B cell (primary cell): ENCODE data around the gene PANK4. TPM values are rescaled to one million over a fixed set of nuclear protein-coding genes. Genes with fewer than 3 reads are reported as not detected.

Experiments
- ATAC-seq: fragments of 200-7000 bp; cut with Tn5 transposase; one replicate; pipeline ENCODE4 v1.10.0; 2021; ENCODE audit warnings: low read depth, mild to moderate bottlenecking, moderate number of reproducible peaks, moderate library complexity
- CTCF ChIA-PET: fragments of 350-600 bp; sonication (Branson Sonifier 250); formaldehyde crosslinking; loops from one replicate; lab custom pipeline; 2021; ENCODE audit warnings: antibody characterized with exemption, inconsistent platforms; lab: Charles Lee
- POLR2A ChIA-PET: fragments of 350-600 bp; sonication (Branson Sonifier 250); formaldehyde crosslinking; loops from one replicate; lab custom pipeline; 2021; ENCODE audit warnings: antibody characterized with exemption; lab: Charles Lee
- DNase-seq: peaks from one replicate; pipeline ENCODE4 v3.0.0; 2013
- H2AFZ ChIP-seq: 2 replicates; pipeline ENCODE4 v1.6.1; 2012; ENCODE audit warnings: mild to moderate bottlenecking, low read depth, low read length; ENCODE audit not compliant: insufficient read depth, poor library complexity, severe bottlenecking
- H3K27ac ChIP-seq, 2 donors: 1 replicate in 1 of 2; 2 replicates in 1 of 2; pipeline ENCODE4 v1.5.1; 2012 to 2013; ENCODE audit warnings: low read length in 2 of 2, mild to moderate bottlenecking in 2 of 2, moderate library complexity in 1 of 2
- H3K27me3 ChIP-seq, 4 experiments: fragments of 200-600 bp in 1 of 4; sonication (generic) in 1 of 4; replicated peaks in 1 of 4; 1 replicate in 2 of 4; 2 replicates in 2 of 4; pipeline versions ENCODE4 v1.6.1 to v1.7.0; 2013 to 2016; ENCODE audit warnings: low read length in 3 of 4, mild to moderate bottlenecking in 2 of 4, mixed read lengths in 1 of 4, moderate library complexity in 1 of 4; ENCODE audit not compliant: insufficient read depth in 4 of 4, control insufficient read depth in 3 of 4; ENCODE audit errors: control extremely low read depth in 1 of 4
- H3K36me3 ChIP-seq, 2 experiments: replicated peaks in 1 of 2; 1 replicate in 1 of 2; 2 replicates in 1 of 2; pipeline versions ENCODE4 v1.6.1 to v1.7.1; 2013; ENCODE audit warnings: low read length in 1 of 2; ENCODE audit not compliant: insufficient read depth in 2 of 2, control insufficient read depth in 1 of 2; ENCODE audit errors: control extremely low read depth in 1 of 2, extremely low read depth in 1 of 2
- H3K4me1 ChIP-seq, 2 donors: fragments of 200-600 bp in 1 of 2; sonication (generic) in 1 of 2; 1 replicate in 1 of 2; 2 replicates in 1 of 2; pipeline versions ENCODE4 v1.5.1 to v1.6.1; 2013 to 2017; ENCODE audit warnings: low read length in 2 of 2; ENCODE audit not compliant: control insufficient read depth in 2 of 2, insufficient read depth in 2 of 2
- H3K4me2 ChIP-seq: replicated peaks from 2 replicates; pipeline ENCODE3; 2012; ENCODE audit warnings: mild to moderate bottlenecking, low read depth, low read length; ENCODE audit not compliant: poor library complexity, severe bottlenecking
- H3K4me3 ChIP-seq, 5 experiments: fragments of 200-600 bp in 1 of 5; sonication (generic) in 1 of 5; 1 replicate in 3 of 5; 2 replicates in 2 of 5; pipeline versions ENCODE4 v1.5.1 to v1.7.0; 2011 to 2016; ENCODE audit warnings: low read length in 4 of 5, mild to moderate bottlenecking in 4 of 5, low read depth in 2 of 5, control low read depth in 1 of 5, moderate library complexity in 1 of 5; ENCODE audit not compliant: insufficient read depth in 1 of 5; ENCODE audit errors: control extremely low read depth in 1 of 5, extremely low read depth in 1 of 5
- H3K79me2 ChIP-seq: fragments of 200-600 bp; sonication (generic); one replicate; pipeline ENCODE4 v1.6.0; 2016; ENCODE audit warnings: low read length; ENCODE audit not compliant: control insufficient read depth, insufficient read depth
- H3K9ac ChIP-seq: fragments of 200-600 bp; sonication (generic); 2 replicates; pipeline ENCODE4 v1.6.1; 2017; ENCODE audit warnings: mild to moderate bottlenecking, low read length, moderate library complexity
- H3K9me3 ChIP-seq, 3 donors: one replicate each; pipeline versions ENCODE4 v1.6.1 to v1.7.1; 2013; ENCODE audit warnings: low read length in 2 of 3; ENCODE audit not compliant: control insufficient read depth in 2 of 3, insufficient read depth in 1 of 3; ENCODE audit errors: control extremely low read depth in 1 of 3
- H4K20me1 ChIP-seq: 2 replicates; pipeline ENCODE4 v1.6.0; 2012; ENCODE audit warnings: mild to moderate bottlenecking, low read length; ENCODE audit not compliant: insufficient read depth, control insufficient read depth, poor library complexity, severe bottlenecking
- H3K27ac Mint-ChIP-seq: one replicate; pipeline ENCODE4 v1.8.0; 2021; ENCODE audit warnings: mixed read lengths
- H3K27me3 Mint-ChIP-seq: one replicate; pipeline ENCODE4 v1.8.0; 2021; ENCODE audit warnings: mixed read lengths
- H3K4me1 Mint-ChIP-seq: one replicate; pipeline ENCODE4 v1.8.0; 2021; ENCODE audit warnings: mixed read lengths
- H3K4me3 Mint-ChIP-seq: one replicate; pipeline ENCODE4 v1.8.0; 2021; ENCODE audit warnings: mixed read lengths
- H3K9me3 Mint-ChIP-seq: one replicate; pipeline ENCODE4 v1.8.0; 2022; ENCODE audit warnings: mixed read lengths; ENCODE audit not compliant: insufficient read depth
- EZH2 ChIP-seq: IDR thresholded peaks from 2 replicates; pipeline ENCODE4 v1.6.1; 2012; ENCODE audit warnings: borderline replicate concordance, low read depth, mild to moderate bottlenecking, moderate library complexity, low read length; ENCODE audit not compliant: insufficient read depth, poor library complexity, severe bottlenecking
- WGBS: methylation state at CpG from one replicate; pipeline ENCODE4 v1.1.5; 2013; ENCODE audit warnings: missing lambda C conversion rate; ENCODE audit not compliant: insufficient coverage; 5-methylcytosine and 5-hydroxymethylcytosine counted together
- intact Hi-C: fragments of 100-400 bp; cut with micrococcal nuclease; formaldehyde crosslinking; loops from one replicate; pipeline ENCODE4 v1.10.0; 2022
- polyA plus RNA-seq: library from polyadenylated mRNA; depleted of rRNA; stranded (reverse); fragments of >200 nt; gene quantifications from 2 replicates; pipeline ENCODE4 v1.2.3, GENCODE V29; 2012
- total RNA-seq, 2 donors: library from RNA; stranded (reverse); fragments of 120-200 nt in 1 of 2; gene quantifications; 1 replicate in 1 of 2; 2 replicates in 1 of 2; pipeline versions ENCODE4 v1.2.3 to v1.2.4, GENCODE V29; 2013 to 2022
- TF ChIP-seq, protein P1 (sequence below): fragments of 200-600 bp; IDR thresholded peaks from one replicate; pipeline ENCODE4 v1.8.0; 2022; ENCODE audit warnings: antibody characterized with exemption, mild to moderate bottlenecking

The PANK4 gene
- total and polyA plus RNA-seq, 2 donors (not counting 1 experiment from before 2014, with no cell fraction given), result 38.0 to 80.5 TPM

DNA sequence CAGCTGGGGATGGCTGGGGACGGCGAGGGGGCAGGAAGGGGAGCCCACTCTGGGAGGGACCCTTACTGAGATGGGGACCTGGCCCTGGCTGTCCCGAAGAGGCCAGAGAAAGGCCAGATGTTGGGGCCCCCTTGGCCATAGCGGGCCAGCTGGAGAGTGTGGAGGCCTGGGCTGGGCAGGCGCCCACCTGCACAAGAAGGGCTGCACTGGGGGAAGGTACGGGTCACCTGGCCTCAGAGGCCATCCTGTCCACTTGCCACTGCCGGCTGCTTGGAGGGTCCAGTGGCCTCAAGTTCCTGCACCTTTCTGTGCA is 55.3 kb downstream of the PANK4 start:
- peaks cover 11% of the 10 kb centered on the region for H3K4me1 Mint-ChIP-seq
- Histone ChIP-seq H3K9me3 (no peaks in the 10 kb centered on the region), H3K4me1 (peaks cover 16 to 17% of the 10 kb centered on the region in 2 donors), H2AFZ (no peak overlapping the region), H3K27me3 (peaks cover 0 to 19% (median 4%) of the 10 kb centered on the region in 4 experiments), H3K27ac (no peak overlapping the region), H3K36me3 (no peaks in the 10 kb centered on the region), H3K9ac (no peak overlapping the region), H4K20me1 (no peaks in the 10 kb centered on the region), H3K79me2 (no peaks in the 10 kb centered on the region), H3K4me3 (no peak overlapping the region), H3K4me2 (peak overlapping the region; percentile 47)
- DNase-seq, result no peak
- peaks cover 4% of the 10 kb centered on the region for H3K27me3 Mint-ChIP-seq
- POLR2A ChIA-PET, result no interaction called here
- CTCF ChIA-PET, result no interaction called here
- intact Hi-C loops, result no loop called here
- H3K4me3 Mint-ChIP-seq, result no peak overlapping the region
- WGBS, result 61% methylated on average over 7 of the region's 7 CpGs
- TF ChIP-seq, protein P1, sequence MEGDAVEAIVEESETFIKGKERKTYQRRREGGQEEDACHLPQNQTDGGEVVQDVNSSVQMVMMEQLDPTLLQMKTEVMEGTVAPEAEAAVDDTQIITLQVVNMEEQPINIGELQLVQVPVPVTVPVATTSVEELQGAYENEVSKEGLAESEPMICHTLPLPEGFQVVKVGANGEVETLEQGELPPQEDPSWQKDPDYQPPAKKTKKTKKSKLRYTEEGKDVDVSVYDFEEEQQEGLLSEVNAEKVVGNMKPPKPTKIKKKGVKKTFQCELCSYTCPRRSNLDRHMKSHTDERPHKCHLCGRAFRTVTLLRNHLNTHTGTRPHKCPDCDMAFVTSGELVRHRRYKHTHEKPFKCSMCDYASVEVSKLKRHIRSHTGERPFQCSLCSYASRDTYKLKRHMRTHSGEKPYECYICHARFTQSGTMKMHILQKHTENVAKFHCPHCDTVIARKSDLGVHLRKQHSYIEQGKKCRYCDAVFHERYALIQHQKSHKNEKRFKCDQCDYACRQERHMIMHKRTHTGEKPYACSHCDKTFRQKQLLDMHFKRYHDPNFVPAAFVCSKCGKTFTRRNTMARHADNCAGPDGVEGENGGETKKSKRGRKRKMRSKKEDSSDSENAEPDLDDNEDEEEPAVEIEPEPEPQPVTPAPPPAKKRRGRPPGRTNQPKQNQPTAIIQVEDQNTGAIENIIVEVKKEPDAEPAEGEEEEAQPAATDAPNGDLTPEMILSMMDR, result no peak
- TF ChIP-seq EZH2, result no peak
- H3K27ac Mint-ChIP-seq, result no peak overlapping the region
- no peaks in the 10 kb centered on the region for H3K9me3 Mint-ChIP-seq
- ATAC-seq, result no peak

DNA sequence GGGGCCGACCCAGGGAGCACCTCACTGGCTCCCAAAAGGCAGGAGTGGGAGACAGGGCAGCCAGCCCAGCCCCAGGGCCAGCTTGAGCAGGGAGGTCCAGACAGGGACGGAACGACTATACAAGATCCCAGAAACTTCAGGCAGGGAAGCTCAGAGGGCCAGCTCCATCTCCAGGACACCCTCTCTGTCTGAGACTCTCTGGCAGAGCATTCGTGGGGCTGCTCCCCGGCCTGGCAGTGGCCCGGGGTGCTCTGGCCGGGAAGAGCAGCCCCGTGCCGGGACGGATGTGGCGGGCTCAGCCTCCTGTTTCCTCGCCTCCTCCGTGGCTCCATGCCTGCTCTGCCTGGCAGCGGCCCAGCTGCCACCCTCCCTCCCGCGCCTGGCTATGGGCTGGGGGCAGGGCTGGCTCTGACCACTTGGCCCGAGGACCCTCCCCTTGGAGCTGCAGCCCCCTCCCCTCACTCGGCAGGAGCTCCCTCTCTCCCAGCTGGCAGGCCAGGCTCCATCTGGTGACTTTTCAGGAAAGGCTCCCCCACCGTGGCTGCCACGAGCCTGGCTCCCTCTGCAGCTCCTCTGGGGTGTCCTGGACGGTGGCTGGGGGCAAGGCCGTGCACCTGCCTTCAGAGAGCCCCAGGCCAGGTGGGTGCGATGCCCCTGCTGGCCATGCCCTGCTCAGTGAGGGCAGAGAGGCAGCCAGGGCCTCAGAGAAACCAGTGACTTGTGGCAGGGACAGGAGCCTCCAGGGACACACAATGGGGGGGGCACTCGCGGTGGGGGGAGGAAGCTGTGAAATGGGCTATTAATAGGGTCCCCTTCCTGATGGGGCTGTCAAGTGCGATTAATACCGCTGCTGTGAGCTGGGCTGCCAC is 55.9 kb downstream of the PANK4 start:
- no peak overlapping the region for H3K9ac ChIP-seq
- H3K4me2 ChIP-seq, result peak overlapping the region; percentile 47
- ChIA-PET CTCF (no interaction called here), POLR2A (no interaction called here)
- H3K27ac Mint-ChIP-seq, result no peak overlapping the region
- peaks cover 4% of the 10 kb centered on the region for H3K27me3 Mint-ChIP-seq
- H3K36me3 ChIP-seq, result no peaks in the 10 kb centered on the region
- intact Hi-C loops, result no loop called here
- H3K27me3 ChIP-seq, result peaks cover 0 to 25% (median 4%) of the 10 kb centered on the region in 4 experiments
- ATAC-seq, result no peak
- no peak overlapping the region for H3K4me3 ChIP-seq
- TF ChIP-seq, protein P1, result no peak
- TF ChIP-seq EZH2, result no peak
- H3K4me1 ChIP-seq, result peaks cover 17 to 18% of the 10 kb centered on the region in 2 donors
- H4K20me1 ChIP-seq, result no peaks in the 10 kb centered on the region
- H3K79me2 ChIP-seq, result no peaks in the 10 kb centered on the region
- no peak for DNase-seq
- no peak overlapping the region for H3K27ac ChIP-seq
- H3K4me1 Mint-ChIP-seq, result peaks cover 11% of the 10 kb centered on the region
- H3K9me3 Mint-ChIP-seq, result no peaks in the 10 kb centered on the region
- WGBS, result 38% methylated on average over 27 of the region's 27 CpGs
- no peaks in the 10 kb centered on the region for H3K9me3 ChIP-seq
- H3K4me3 Mint-ChIP-seq, result no peak overlapping the region
- H2AFZ ChIP-seq, result no peak overlapping the region
